Loucy (cell line): Measurements from ENCODE around the gene ACADVL.

ENCODE experiments used
- H2AFZ ChIP-seq: fragments of 200-600 bp; sonication (generic); 2 replicates; pipeline ENCODE4 v1.6.0; 2016; ENCODE audit warnings: antibody characterized with exemption, mild to moderate bottlenecking, low read length, moderate library complexity
- H3F3A ChIP-seq: fragments of 200-600 bp; 2 replicates; pipeline ENCODE4 v1.6.0; 2016; ENCODE audit warnings: antibody characterized with exemption, low read depth, mild to moderate bottlenecking
- H3K27me3 ChIP-seq: fragments of 200-600 bp; sonication (generic); 2 replicates; pipeline ENCODE4 v1.6.1; 2014; ENCODE audit warnings: low read length, mild to moderate bottlenecking; ENCODE audit not compliant: insufficient read depth, poor library complexity, severe bottlenecking
- H3K36me3 ChIP-seq: fragments of 200-600 bp; sonication (generic); 2 replicates; pipeline ENCODE4 v1.6.1; 2016; ENCODE audit warnings: low read length; ENCODE audit not compliant: insufficient read depth
- H3K4me1 ChIP-seq: fragments of 200-600 bp; sonication (generic); 2 replicates; pipeline ENCODE4 v1.5.1; 2014; ENCODE audit warnings: low read length, mild to moderate bottlenecking; ENCODE audit not compliant: insufficient read depth, poor library complexity, severe bottlenecking
- H3K4me2 ChIP-seq: fragments of 200-600 bp; sonication (generic); 2 replicates; pipeline ENCODE4 v1.6.0; 2014; ENCODE audit warnings: antibody characterized with exemption, low read length, low read depth, mild to moderate bottlenecking; ENCODE audit not compliant: poor library complexity, severe bottlenecking
- H3K4me3 ChIP-seq: fragments of 200-600 bp; sonication (generic); 2 replicates; pipeline ENCODE4 v1.5.1; 2014; ENCODE audit warnings: low read length, mild to moderate bottlenecking, mixed read lengths; ENCODE audit not compliant: poor library complexity, severe bottlenecking
- H3K79me2 ChIP-seq: fragments of 200-600 bp; sonication (generic); 2 replicates; pipeline ENCODE4 v1.6.1; 2014; ENCODE audit warnings: low read length; ENCODE audit not compliant: insufficient read depth
- H3K9ac ChIP-seq: fragments of 200-600 bp; sonication (generic); 2 replicates; pipeline ENCODE4 v1.6.0; 2014; ENCODE audit warnings: mild to moderate bottlenecking, low read depth, low read length, moderate library complexity; ENCODE audit not compliant: poor library complexity, severe bottlenecking
- H3K9me2 ChIP-seq: fragments of 200-600 bp; sonication (generic); replicated peaks from 2 replicates; pipeline ENCODE4 v1.6.1; 2016; ENCODE audit warnings: low read depth, low read length, mixed read lengths
- H3K9me3 ChIP-seq: fragments of 200-600 bp; sonication (generic); 2 replicates; pipeline ENCODE4 v1.6.1; 2014; ENCODE audit warnings: mild to moderate bottlenecking, antibody characterized with exemption, low read length, low read depth; ENCODE audit not compliant: insufficient read depth
- H4K20me1 ChIP-seq: fragments of 200-600 bp; sonication (generic); 2 replicates; pipeline ENCODE4 v1.6.0; 2014; ENCODE audit warnings: antibody characterized with exemption, low read length, mild to moderate bottlenecking; ENCODE audit not compliant: insufficient read depth, poor library complexity, severe bottlenecking
- EZH2phosphoT487 ChIP-seq: fragments of 200-600 bp; IDR thresholded peaks from 2 replicates; pipeline ENCODE4 v1.6.1; 2018; ENCODE audit warnings: antibody characterized with exemption, mild to moderate bottlenecking, moderate library complexity, borderline replicate concordance
- TF ChIP-seq, protein P1 (sequence below): fragments of 200-600 bp; sonication (generic); conservative IDR thresholded peaks from 2 replicates; pipeline ENCODE4 v1.5.1; 2014; ENCODE audit warnings: mild to moderate bottlenecking, antibody characterized with exemption, low read length

ACADVL gene

DNA sequence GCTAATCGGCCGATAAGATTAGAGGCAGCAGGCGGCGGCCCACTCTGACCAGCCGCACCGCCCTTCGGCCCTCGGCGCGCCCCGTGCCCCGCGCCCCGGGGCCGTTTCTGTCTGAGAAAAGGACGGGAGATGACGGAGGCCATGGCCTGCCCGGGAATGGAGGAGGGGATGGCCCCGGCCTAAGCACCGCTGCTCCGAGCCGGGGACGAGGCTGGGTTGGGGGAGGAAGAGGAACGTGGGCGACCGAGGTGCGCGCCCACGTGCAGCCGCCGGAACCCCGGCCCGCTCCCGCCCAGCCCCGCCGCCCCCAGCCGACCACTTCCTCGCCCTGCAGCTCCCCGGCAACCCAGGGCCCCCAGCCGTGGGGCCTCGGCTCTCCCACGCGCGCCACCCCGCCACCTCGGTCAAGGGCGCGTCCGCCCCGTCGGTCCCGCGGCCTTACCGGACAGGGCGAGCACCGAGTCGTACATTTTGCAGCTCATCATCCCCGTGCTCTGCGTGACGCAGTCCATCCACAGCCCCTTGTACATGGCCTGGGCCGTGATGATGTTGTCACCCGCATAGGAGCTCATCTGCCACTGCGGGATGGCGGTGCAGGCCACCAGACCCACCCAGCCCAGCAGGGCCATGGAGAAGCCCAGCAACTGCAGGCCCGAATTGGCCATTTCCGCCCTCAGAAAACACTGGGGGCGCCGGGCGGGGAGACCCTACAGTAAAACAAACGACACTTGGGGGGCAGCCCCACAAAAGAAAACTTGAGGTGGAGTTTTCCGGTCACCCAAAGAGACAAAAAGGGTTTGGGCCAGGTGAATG is 41.8 kb downstream of the ACADVL start:
- H4K20me1 ChIP-seq = no peaks in the 10 kb centered on the region
- no peak overlapping the region for H3K4me3 ChIP-seq
- H3K9me3 ChIP-seq = no peaks in the 10 kb centered on the region
- H3K4me2 ChIP-seq = no peak overlapping the region
- TF ChIP-seq, protein P1, sequence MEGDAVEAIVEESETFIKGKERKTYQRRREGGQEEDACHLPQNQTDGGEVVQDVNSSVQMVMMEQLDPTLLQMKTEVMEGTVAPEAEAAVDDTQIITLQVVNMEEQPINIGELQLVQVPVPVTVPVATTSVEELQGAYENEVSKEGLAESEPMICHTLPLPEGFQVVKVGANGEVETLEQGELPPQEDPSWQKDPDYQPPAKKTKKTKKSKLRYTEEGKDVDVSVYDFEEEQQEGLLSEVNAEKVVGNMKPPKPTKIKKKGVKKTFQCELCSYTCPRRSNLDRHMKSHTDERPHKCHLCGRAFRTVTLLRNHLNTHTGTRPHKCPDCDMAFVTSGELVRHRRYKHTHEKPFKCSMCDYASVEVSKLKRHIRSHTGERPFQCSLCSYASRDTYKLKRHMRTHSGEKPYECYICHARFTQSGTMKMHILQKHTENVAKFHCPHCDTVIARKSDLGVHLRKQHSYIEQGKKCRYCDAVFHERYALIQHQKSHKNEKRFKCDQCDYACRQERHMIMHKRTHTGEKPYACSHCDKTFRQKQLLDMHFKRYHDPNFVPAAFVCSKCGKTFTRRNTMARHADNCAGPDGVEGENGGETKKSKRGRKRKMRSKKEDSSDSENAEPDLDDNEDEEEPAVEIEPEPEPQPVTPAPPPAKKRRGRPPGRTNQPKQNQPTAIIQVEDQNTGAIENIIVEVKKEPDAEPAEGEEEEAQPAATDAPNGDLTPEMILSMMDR = no peak
- no peak for TF ChIP-seq EZH2phosphoT487
- no peak overlapping the region for H2AFZ ChIP-seq
- H3K9ac ChIP-seq = no peak overlapping the region
- no peaks in the 10 kb centered on the region for H3K4me1 ChIP-seq
- no peaks in the 10 kb centered on the region for H3K27me3 ChIP-seq
- H3K9me2 ChIP-seq = no peaks in the 10 kb centered on the region
- no peaks in the 10 kb centered on the region for H3K79me2 ChIP-seq
- H3K36me3 ChIP-seq = peaks cover 19% of the 10 kb centered on the region; the same call in 1 of the 2 replicates
- no peaks in the 10 kb centered on the region for H3F3A ChIP-seq

DNA sequence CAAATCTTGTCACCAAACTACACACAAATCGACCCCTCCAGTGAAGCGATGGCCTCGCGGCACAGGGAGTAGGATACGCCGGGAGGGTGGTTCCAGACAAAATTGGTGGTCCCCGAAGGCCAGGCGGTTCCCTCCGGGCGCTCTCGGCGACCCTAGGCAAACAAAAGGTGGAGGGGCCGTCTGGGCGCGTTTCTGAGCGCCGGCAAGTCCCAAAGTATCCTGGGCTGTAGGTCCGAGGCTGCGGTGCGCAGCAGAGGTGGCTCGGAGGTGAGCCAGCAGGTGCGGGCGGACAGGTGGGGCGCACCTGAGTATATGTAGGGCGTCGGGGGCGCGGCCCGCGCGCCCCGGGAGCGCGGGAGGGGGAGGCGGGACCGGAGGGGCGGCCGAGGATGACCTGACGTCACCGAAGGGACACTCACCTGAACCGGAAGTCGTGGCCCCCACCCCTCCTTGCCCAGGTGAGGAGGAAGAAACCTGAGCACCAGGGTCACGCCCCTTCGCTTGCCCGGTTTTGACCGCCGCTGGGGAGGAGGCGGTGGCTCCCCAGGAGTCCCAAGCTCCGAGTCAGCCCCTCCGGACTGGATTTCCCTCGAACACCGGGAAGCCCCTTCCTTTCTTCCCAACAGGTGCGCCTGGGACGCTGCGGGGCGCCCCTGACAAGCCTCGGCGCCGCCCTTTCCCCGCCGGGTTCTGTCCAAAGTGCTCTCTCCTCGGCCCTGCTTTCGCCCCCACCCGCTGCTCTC is 42.6 kb downstream of the ACADVL start, which contains the start of gene CLDN7:
TSS of gene CLDN7 (minus strand) at position 287 of the 743 bp plus-strand sequence. CDS start 435 bp downstream, outside the sequence.
- Histone ChIP-seq H3K4me3 (no peak within 1 kb of the TSS), H3K9ac (no peak within 1 kb of the TSS), H4K20me1 (no peaks in the 10 kb centered on the region), H3F3A (no peaks in the 10 kb centered on the region), H3K4me1 (no peaks in the 10 kb centered on the region), H2AFZ (no peak within 1 kb of the TSS; the same call in 1 of the 2 replicates), H3K9me2 (no peaks in the 10 kb centered on the region), H3K27me3 (no peaks in the 10 kb centered on the region), H3K9me3 (no peaks in the 10 kb centered on the region), H3K36me3 (peaks cover 12% of the 10 kb centered on the region; the same call in 1 of the 2 replicates), H3K4me2 (no peak within 1 kb of the TSS), H3K79me2 (no peaks in the 10 kb centered on the region)
- no peak for TF ChIP-seq EZH2phosphoT487
- TF ChIP-seq, protein P1 = no peak

DNA sequence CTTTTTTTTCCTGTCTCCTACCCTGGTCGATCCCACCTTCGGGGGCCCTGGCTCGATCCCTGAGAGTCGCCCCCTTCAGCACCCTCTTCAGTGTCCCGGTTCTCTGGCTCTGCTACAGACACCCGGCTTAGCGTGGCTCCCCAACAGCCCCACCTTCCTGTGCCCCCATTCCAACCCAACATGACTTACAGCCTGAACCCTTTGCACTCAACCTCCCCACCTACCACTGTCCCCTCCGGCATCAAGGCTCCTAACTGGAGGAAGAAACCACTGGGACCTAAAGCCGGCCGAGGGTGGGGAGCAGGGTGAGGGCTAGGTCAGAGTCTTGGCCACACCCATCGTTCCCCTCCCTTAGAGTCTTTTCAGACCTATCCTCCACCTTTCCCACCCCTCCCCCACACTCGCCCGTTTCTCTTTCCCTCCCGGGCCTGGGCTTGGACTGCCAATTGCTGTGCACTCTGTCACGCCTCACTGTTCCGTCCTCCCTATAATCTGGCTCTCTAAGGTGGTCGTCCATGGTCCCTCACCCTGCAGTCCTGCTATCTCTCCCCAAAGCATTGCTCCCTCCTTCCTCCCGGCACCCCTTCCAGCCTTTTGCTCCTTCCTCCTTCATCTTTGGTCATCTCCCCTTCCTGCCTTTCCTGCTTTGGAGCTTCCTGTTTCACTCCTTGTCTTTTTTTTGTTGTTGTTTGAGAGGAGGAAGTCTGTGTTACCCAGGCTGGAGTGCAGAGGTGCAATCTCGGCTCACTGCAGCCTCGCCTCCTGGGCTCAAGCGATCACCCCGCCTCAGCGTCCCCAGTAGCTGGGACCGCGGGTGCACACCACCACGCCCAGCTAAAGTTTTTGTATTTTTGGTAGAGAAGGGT is 43.4 kb downstream of the ACADVL start:
- no peak overlapping the region for H3K4me3 ChIP-seq

More for the DNA sequence above, 43.4 kb downstream of the ACADVL start:
- no peaks in the 10 kb centered on the region for H4K20me1 ChIP-seq
- H3K9ac ChIP-seq = no peak overlapping the region
- H3K9me2 ChIP-seq = no peaks in the 10 kb centered on the region
- H3K79me2 ChIP-seq = no peaks in the 10 kb centered on the region
- no peaks in the 10 kb centered on the region for H3K9me3 ChIP-seq
- no peak overlapping the region; the same call in 1 of the 2 replicates for H2AFZ ChIP-seq
- no peak for TF ChIP-seq EZH2phosphoT487
- TF ChIP-seq, protein P1 = no peak
- H3K36me3 ChIP-seq = peaks cover 11% of the 10 kb centered on the region; the same call in 1 of the 2 replicates
- H3K4me2 ChIP-seq = no peak overlapping the region
- H3F3A ChIP-seq = no peaks in the 10 kb centered on the region
- H3K27me3 ChIP-seq = no peaks in the 10 kb centered on the region
- no peaks in the 10 kb centered on the region for H3K4me1 ChIP-seq
